GM13977 (cell line): ENCODE data around the gene DOC2A.

Experiments
- DNase-seq: peaks from one replicate; pipeline ENCODE4 v3.0.0; 2012; ENCODE audit warnings: low spot score
- CTCF ChIP-seq: IDR thresholded peaks from 2 replicates; pipeline ENCODE4 v1.5.1; 2012; ENCODE audit warnings: mild to moderate bottlenecking, control low read depth; ENCODE audit not compliant: insufficient read depth; ENCODE audit errors: extremely low read depth, missing control alignments
- in situ Hi-C: fragments of 300-500 bp; cut with MboI; formaldehyde crosslinking; loops from one replicate; pipeline ENCODE4 v1.12.0; 2022; ENCODE audit warnings: low sequenced_read_pairs, low pct_unique_long_range_greater_than_20kb, mixed read lengths, inconsistent platforms; ENCODE audit not compliant: unreplicated experiment

DOC2A gene

GRCh38 chr16:29988346-29989075, 22.3 kb downstream of the DOC2A start:
- in situ Hi-C loops = no loop called here
- TF ChIP-seq CTCF = no peak
- no peak for DNase-seq

- DNase-seq = no peak
- in situ Hi-C loops = no loop called here
- no peak for TF ChIP-seq CTCF
Measured at GRCh38 chr16:29987371-29988085, 23.3 kb downstream of the DOC2A start.

GRCh38 chr16:29986931-29987330, 23.9 kb downstream of the DOC2A start:
- no peak for DNase-seq
- in situ Hi-C loops = no loop called here
- TF ChIP-seq CTCF = no peak

GRCh38 chr16:29986231-29986630, 24.6 kb downstream of the DOC2A start:
- in situ Hi-C loops = no loop called here
- no peak for DNase-seq
- TF ChIP-seq CTCF = no peak

GRCh38 chr16:29985271-29985811, 25.5 kb downstream of the DOC2A start:
- TF ChIP-seq CTCF = no peak
- in situ Hi-C loops = no loop called here
- no peak for DNase-seq

GRCh38 chr16:29984764-29985147, 26.1 kb downstream of the DOC2A start:
- no peak for DNase-seq
- in situ Hi-C loops = no loop called here
- no peak for TF ChIP-seq CTCF
